HepG2 (cell line): ENCODE data around the gene ALDH4A1.

ENCODE experiments used
- DNMT1 ChIP-seq: sonication (generic); formaldehyde crosslinking; IDR thresholded peaks from 2 replicates; pipeline ENCODE4 v1.5.1; 2020; ENCODE audit warnings: mild to moderate bottlenecking, missing genetic modification reagents
- KDM6A ChIP-seq: IDR thresholded peaks from 2 replicates; pipeline ENCODE4 v1.6.1; 2016; ENCODE audit warnings: low read depth
- MAZ ChIP-seq, 2 experiments: sonication (generic) in 1 of 2; formaldehyde crosslinking in 1 of 2; IDR thresholded peaks; 2 replicates each; pipeline versions ENCODE4 v1.5.0 to v1.6.1; 2012 to 2020; ENCODE audit warnings: low read depth in 2 of 2, mild to moderate bottlenecking in 2 of 2, borderline replicate concordance in 1 of 2, improper control_type of control experiment in 1 of 2, low read length in 1 of 2, missing genetic modification reagents in 1 of 2, moderate library complexity in 1 of 2
- MED8 ChIP-seq: sonication (generic); formaldehyde crosslinking; IDR thresholded peaks from 2 replicates; pipeline ENCODE4 v1.8.1; 2023; ENCODE audit warnings: mild to moderate bottlenecking, missing genetic modification reagents; ENCODE audit not compliant: insufficient replicate concordance
- MXI1 ChIP-seq: IDR thresholded peaks from 3 replicates; pipeline ENCODE4 v1.6.1; 2012; ENCODE audit warnings: low read depth, low read length, inconsistent platforms, borderline replicate concordance
- NCOA1 ChIP-seq: sonication (generic); formaldehyde crosslinking; IDR thresholded peaks from 2 replicates; pipeline ENCODE4 v1.9.0; 2021; ENCODE audit warnings: missing genetic modification reagents
- NFYC ChIP-seq: IDR thresholded peaks from 2 replicates; pipeline ENCODE4 v1.6.1; 2016; ENCODE audit warnings: missing genetic modification reagents, missing compliant biosample characterization
- POLR2A ChIP-seq, 2 experiments: IDR thresholded peaks; 2 replicates each; pipeline ENCODE4 v1.6.1; 2011; ENCODE audit warnings: low read depth in 2 of 2, low read length in 2 of 2, mild to moderate bottlenecking in 1 of 2, moderate library complexity in 1 of 2; ENCODE audit not compliant: insufficient read depth in 1 of 2
- ZBTB8A ChIP-seq: sonication (generic); formaldehyde crosslinking; IDR thresholded peaks from 2 replicates; pipeline ENCODE4 v1.4.0; 2020; ENCODE audit warnings: mild to moderate bottlenecking, low read depth, missing genetic modification reagents, borderline replicate concordance
- ZKSCAN8 ChIP-seq: IDR thresholded peaks from 2 replicates; pipeline ENCODE4 v1.6.1; 2016; ENCODE audit warnings: borderline replicate concordance, missing genetic modification reagents, missing compliant biosample characterization
- TF ChIP-seq, protein P1 (sequence below): sonication (generic); formaldehyde crosslinking; IDR thresholded peaks from 2 replicates; pipeline ENCODE4 v1.5.1; 2020; ENCODE audit warnings: mild to moderate bottlenecking, missing genetic modification reagents, moderate library complexity
- TF ChIP-seq, protein P2 (sequence below), 2 experiments: IDR thresholded peaks; 2 replicates each; pipeline ENCODE4 v1.6.1; 2011 to 2012; ENCODE audit warnings: low read length in 2 of 2, borderline replicate concordance in 1 of 2, low read depth in 1 of 2, mild to moderate bottlenecking in 1 of 2, moderate library complexity in 1 of 2
- TF ChIP-seq, protein P3 (sequence below): IDR thresholded peaks from 2 replicates; pipeline ENCODE4 v1.6.1; 2016; ENCODE audit warnings: missing compliant biosample characterization, missing genetic modification reagents, borderline replicate concordance

DNA sequence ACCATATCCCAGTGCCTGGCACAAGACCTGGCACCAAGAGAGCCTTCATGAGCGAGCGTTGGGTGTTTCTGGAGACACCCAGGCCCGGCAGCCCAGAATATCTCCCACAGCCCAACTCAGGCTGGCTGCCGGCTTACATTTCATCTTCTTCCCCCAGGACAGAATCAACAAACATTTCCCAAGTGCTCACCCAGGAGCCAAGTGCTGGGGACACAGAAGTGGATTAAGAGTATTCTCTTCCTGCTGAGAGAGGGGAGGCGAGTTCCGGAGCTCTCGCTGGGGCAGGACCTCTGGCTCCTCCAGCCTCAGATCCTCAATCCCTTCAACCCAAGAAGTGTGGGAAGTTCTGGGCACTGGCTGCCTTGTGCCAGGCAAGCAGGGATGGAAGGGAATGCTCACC, 30.5 kb upstream of the ALDH4A1 start:
- TF ChIP-seq ZKSCAN8: no peak
- TF ChIP-seq ZBTB8A (CRISPR knock-in tag): no peak
- TF ChIP-seq KDM6A (CRISPR knock-in tag): no peak
- no peak for TF ChIP-seq POLR2A (IDR thresholded peaks at IDR 0.05; ENCODE audit: insufficient read depth in 1 of 2, low read depth in 2 of 2, low read length in 2 of 2)
- TF ChIP-seq, protein P1, sequence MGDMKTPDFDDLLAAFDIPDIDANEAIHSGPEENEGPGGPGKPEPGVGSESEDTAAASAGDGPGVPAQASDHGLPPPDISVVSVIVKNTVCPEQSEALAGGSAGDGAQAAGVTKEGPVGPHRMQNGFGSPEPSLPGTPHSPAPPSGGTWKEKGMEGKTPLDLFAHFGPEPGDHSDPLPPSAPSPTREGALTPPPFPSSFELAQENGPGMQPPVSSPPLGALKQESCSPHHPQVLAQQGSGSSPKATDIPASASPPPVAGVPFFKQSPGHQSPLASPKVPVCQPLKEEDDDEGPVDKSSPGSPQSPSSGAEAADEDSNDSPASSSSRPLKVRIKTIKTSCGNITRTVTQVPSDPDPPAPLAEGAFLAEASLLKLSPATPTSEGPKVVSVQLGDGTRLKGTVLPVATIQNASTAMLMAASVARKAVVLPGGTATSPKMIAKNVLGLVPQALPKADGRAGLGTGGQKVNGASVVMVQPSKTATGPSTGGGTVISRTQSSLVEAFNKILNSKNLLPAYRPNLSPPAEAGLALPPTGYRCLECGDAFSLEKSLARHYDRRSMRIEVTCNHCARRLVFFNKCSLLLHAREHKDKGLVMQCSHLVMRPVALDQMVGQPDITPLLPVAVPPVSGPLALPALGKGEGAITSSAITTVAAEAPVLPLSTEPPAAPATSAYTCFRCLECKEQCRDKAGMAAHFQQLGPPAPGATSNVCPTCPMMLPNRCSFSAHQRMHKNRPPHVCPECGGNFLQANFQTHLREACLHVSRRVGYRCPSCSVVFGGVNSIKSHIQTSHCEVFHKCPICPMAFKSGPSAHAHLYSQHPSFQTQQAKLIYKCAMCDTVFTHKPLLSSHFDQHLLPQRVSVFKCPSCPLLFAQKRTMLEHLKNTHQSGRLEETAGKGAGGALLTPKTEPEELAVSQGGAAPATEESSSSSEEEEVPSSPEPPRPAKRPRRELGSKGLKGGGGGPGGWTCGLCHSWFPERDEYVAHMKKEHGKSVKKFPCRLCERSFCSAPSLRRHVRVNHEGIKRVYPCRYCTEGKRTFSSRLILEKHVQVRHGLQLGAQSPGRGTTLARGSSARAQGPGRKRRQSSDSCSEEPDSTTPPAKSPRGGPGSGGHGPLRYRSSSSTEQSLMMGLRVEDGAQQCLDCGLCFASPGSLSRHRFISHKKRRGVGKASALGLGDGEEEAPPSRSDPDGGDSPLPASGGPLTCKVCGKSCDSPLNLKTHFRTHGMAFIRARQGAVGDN (CRISPR knock-in tag): no peak
- TF ChIP-seq MXI1: no peak
- no peak for TF ChIP-seq DNMT1 (CRISPR knock-in tag)
- TF ChIP-seq, protein P2, sequence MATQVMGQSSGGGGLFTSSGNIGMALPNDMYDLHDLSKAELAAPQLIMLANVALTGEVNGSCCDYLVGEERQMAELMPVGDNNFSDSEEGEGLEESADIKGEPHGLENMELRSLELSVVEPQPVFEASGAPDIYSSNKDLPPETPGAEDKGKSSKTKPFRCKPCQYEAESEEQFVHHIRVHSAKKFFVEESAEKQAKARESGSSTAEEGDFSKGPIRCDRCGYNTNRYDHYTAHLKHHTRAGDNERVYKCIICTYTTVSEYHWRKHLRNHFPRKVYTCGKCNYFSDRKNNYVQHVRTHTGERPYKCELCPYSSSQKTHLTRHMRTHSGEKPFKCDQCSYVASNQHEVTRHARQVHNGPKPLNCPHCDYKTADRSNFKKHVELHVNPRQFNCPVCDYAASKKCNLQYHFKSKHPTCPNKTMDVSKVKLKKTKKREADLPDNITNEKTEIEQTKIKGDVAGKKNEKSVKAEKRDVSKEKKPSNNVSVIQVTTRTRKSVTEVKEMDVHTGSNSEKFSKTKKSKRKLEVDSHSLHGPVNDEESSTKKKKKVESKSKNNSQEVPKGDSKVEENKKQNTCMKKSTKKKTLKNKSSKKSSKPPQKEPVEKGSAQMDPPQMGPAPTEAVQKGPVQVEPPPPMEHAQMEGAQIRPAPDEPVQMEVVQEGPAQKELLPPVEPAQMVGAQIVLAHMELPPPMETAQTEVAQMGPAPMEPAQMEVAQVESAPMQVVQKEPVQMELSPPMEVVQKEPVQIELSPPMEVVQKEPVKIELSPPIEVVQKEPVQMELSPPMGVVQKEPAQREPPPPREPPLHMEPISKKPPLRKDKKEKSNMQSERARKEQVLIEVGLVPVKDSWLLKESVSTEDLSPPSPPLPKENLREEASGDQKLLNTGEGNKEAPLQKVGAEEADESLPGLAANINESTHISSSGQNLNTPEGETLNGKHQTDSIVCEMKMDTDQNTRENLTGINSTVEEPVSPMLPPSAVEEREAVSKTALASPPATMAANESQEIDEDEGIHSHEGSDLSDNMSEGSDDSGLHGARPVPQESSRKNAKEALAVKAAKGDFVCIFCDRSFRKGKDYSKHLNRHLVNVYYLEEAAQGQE (IDR thresholded peaks at IDR 0.05; ENCODE audit: borderline replicate concordance in 1 of 2, low read depth in 1 of 2, low read length in 2 of 2): no peak
- TF ChIP-seq NFYC: no peak
- no peak for TF ChIP-seq MAZ (IDR thresholded peaks at IDR 0.05; ENCODE audit: borderline replicate concordance, low read depth, low read length)
- TF ChIP-seq MAZ (CRISPR knock-in tag; IDR thresholded peaks at IDR 0.05; ENCODE audit: low read depth): no peak
- TF ChIP-seq, protein P3, sequence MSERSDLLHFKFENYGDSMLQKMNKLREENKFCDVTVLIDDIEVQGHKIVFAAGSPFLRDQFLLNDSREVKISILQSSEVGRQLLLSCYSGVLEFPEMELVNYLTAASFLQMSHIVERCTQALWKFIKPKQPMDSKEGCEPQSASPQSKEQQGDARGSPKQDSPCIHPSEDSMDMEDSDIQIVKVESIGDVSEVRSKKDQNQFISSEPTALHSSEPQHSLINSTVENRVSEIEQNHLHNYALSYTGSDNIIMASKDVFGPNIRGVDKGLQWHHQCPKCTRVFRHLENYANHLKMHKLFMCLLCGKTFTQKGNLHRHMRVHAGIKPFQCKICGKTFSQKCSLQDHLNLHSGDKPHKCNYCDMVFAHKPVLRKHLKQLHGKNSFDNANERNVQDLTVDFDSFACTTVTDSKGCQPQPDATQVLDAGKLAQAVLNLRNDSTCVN (CRISPR knock-in tag): no peak
- TF ChIP-seq NCOA1 (CRISPR knock-in tag): no peak
- no peak for TF ChIP-seq MED8 (CRISPR knock-in tag)
